ENCODE measurements around the gene ETNPPL.

DNA sequence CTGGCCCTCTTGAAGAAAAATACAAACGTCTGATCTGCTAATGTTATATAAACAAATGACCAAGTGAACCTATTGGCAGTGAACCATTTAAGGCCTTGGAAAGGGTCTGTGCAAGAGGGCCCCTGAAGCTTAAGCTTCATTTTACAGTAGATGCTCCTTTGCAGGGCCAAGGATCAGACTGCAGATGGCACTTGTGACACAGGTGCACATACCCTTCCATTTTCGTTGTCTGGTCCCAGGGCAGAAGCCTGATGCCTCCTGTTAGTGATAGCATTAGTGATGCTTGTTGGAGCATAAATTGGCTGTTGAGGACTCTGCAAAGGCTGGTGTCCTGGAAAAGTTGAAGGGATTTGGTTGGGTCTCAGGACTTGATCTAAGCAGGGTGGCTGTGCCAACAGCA lies 46.5 kb downstream of the ETNPPL start:
- no peak for TF ChIP-seq EZH2 (IDR thresholded peaks at IDR 0.05; ENCODE audit: low read depth)
- TF ChIP-seq, protein P1, sequence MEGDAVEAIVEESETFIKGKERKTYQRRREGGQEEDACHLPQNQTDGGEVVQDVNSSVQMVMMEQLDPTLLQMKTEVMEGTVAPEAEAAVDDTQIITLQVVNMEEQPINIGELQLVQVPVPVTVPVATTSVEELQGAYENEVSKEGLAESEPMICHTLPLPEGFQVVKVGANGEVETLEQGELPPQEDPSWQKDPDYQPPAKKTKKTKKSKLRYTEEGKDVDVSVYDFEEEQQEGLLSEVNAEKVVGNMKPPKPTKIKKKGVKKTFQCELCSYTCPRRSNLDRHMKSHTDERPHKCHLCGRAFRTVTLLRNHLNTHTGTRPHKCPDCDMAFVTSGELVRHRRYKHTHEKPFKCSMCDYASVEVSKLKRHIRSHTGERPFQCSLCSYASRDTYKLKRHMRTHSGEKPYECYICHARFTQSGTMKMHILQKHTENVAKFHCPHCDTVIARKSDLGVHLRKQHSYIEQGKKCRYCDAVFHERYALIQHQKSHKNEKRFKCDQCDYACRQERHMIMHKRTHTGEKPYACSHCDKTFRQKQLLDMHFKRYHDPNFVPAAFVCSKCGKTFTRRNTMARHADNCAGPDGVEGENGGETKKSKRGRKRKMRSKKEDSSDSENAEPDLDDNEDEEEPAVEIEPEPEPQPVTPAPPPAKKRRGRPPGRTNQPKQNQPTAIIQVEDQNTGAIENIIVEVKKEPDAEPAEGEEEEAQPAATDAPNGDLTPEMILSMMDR (conservative IDR thresholded peaks at IDR 0.05): no peak

All from PC-9 (cell line).